ENCODE measurements around the gene UBASH3A. TPM values are rescaled to one million over a fixed set of nuclear protein-coding genes. Genes with fewer than 3 reads are reported as not detected.

UBASH3A gene
- total RNA-seq, 1 donor from 2014 or later: 6.4 TPM

GRCh38 chr21:42419845-42420244 lies 16.1 kb downstream of the UBASH3A start:
- no peaks in the 10 kb centered on the region for H3K9me3 ChIP-seq
- no peak for TF ChIP-seq CTCF (IDR thresholded peaks at IDR 0.05)
- TF ChIP-seq POLR2A (IDR thresholded peaks at IDR 0.05): no peak
- no peak for TF ChIP-seq POLR2AphosphoS5 (IDR thresholded peaks at IDR 0.05; ENCODE audit: insufficient read depth in 1 of 2, low read depth in 1 of 2)
- H3K4me1 ChIP-seq: no peaks in the 10 kb centered on the region
- no peak overlapping the region for H3K27ac ChIP-seq
- intact Hi-C loops (cut with DNase I): no loop called here
- H3K4me3 ChIP-seq: no peak overlapping the region
- no peaks in the 10 kb centered on the region for H3K27me3 ChIP-seq
- no peak for DNase-seq (ENCODE audit: extremely low spot score in 2 of 2)
- no peaks in the 10 kb centered on the region for H3K36me3 ChIP-seq

- TF ChIP-seq CTCF (IDR thresholded peaks at IDR 0.05) (no peak), POLR2A (IDR thresholded peaks at IDR 0.05) (no peak), POLR2AphosphoS5 (IDR thresholded peaks at IDR 0.05; ENCODE audit: insufficient read depth in 1 of 2, low read depth in 1 of 2) (no peak)
- H3K4me3 ChIP-seq: no peak overlapping the region
- H3K36me3 ChIP-seq: no peaks in the 10 kb centered on the region
- intact Hi-C loops (cut with DNase I): no loop called here
- H3K27ac ChIP-seq: no peak overlapping the region
- no peaks in the 10 kb centered on the region for H3K27me3 ChIP-seq
- DNase-seq (ENCODE audit: extremely low spot score in 2 of 2): no peak
- no peaks in the 10 kb centered on the region for H3K9me3 ChIP-seq
- no peaks in the 10 kb centered on the region for H3K4me1 ChIP-seq
Observed at GRCh38 chr21:42421018-42421793, 17.5 kb downstream of the UBASH3A start.

- DNase-seq (ENCODE audit: extremely low spot score in 2 of 2): no peak
- Histone ChIP-seq H3K4me1 (no peaks in the 10 kb centered on the region), H3K36me3 (no peaks in the 10 kb centered on the region), H3K27me3 (no peaks in the 10 kb centered on the region), H3K4me3 (no peak overlapping the region), H3K27ac (no peak overlapping the region), H3K9me3 (no peaks in the 10 kb centered on the region)
- intact Hi-C loops (cut with DNase I): no loop called here
- no peak for TF ChIP-seq POLR2AphosphoS5 (IDR thresholded peaks at IDR 0.05; ENCODE audit: insufficient read depth in 1 of 2, low read depth in 1 of 2)
- TF ChIP-seq POLR2A (IDR thresholded peaks at IDR 0.05): no peak
- TF ChIP-seq CTCF (IDR thresholded peaks at IDR 0.05): no peak
Observed at GRCh38 chr21:42423197-42423675, 19.5 kb downstream of the UBASH3A start.

- intact Hi-C loops (cut with DNase I): no loop called here
- H3K27ac ChIP-seq: no peak overlapping the region
- H3K27me3 ChIP-seq: no peaks in the 10 kb centered on the region
Observed at GRCh38 chr21:42423685-42424084, 20.0 kb downstream of the UBASH3A start.

More at GRCh38 chr21:42423685-42424084, 20.0 kb downstream of the UBASH3A start:
- TF ChIP-seq CTCF (IDR thresholded peaks at IDR 0.05): no peak
- no peak for TF ChIP-seq POLR2AphosphoS5 (IDR thresholded peaks at IDR 0.05; ENCODE audit: insufficient read depth in 1 of 2, low read depth in 1 of 2)
- TF ChIP-seq POLR2A (IDR thresholded peaks at IDR 0.05): no peak
- no peaks in the 10 kb centered on the region for H3K36me3 ChIP-seq
- no peak for DNase-seq (ENCODE audit: extremely low spot score in 2 of 2)
- no peaks in the 10 kb centered on the region for H3K4me1 ChIP-seq
- H3K9me3 ChIP-seq: no peaks in the 10 kb centered on the region
- no peak overlapping the region for H3K4me3 ChIP-seq
